SK-N-SH (cell line): ENCODE results near the gene EML1.

Source experiments
- CTCF ChIP-seq: fragments of 200-600 bp; sonication (generic); IDR thresholded peaks from 2 replicates; pipeline ENCODE4 v1.6.1; 2017; ENCODE audit warnings: antibody characterized with exemption, mild to moderate bottlenecking, moderate library complexity
- ELF1 ChIP-seq: IDR thresholded peaks from 2 replicates; pipeline ENCODE4 v1.4.0; 2012
- FOXJ3 ChIP-seq: sonication (generic); formaldehyde crosslinking; IDR thresholded peaks from 2 replicates; pipeline ENCODE4 v1.5.1; 2020; ENCODE audit warnings: mild to moderate bottlenecking, missing genetic modification reagents
- GABPA ChIP-seq: IDR thresholded peaks from 2 replicates; pipeline ENCODE4 v1.4.0; 2012; ENCODE audit warnings: low read depth, mild to moderate bottlenecking
- MAX ChIP-seq: IDR thresholded peaks from 2 replicates; pipeline ENCODE4 v1.4.0; 2012; ENCODE audit warnings: low read depth
- NFIC ChIP-seq: IDR thresholded peaks from 2 replicates; pipeline ENCODE4 v1.4.0; 2012; ENCODE audit warnings: borderline replicate concordance
- PBX3 ChIP-seq: IDR thresholded peaks from 2 replicates; pipeline ENCODE4; 2012
- POLR2AphosphoS5 ChIP-seq: IDR thresholded peaks from 2 replicates; pipeline ENCODE4 v1.6.1; 2012; ENCODE audit warnings: low read depth, low read length
- RAD21 ChIP-seq: IDR thresholded peaks from 2 replicates; pipeline ENCODE4 v1.6.1; 2012; ENCODE audit warnings: mild to moderate bottlenecking, low read length
- SMC3 ChIP-seq: IDR thresholded peaks from 2 replicates; pipeline ENCODE4 v1.6.1; 2012; ENCODE audit warnings: low read depth, low read length, improper control_type of control experiment
- TAF1 ChIP-seq: IDR thresholded peaks from 2 replicates; pipeline ENCODE4 v1.6.1; 2012; ENCODE audit warnings: low read depth, mild to moderate bottlenecking, low read length, moderate library complexity, borderline replicate concordance
- USF1 ChIP-seq: IDR thresholded peaks from 2 replicates; pipeline ENCODE4 v1.4.0; 2012; ENCODE audit warnings: low read depth, borderline replicate concordance
- YY1 ChIP-seq: IDR thresholded peaks from 2 replicates; pipeline ENCODE4 v1.4.0; 2012; ENCODE audit warnings: low read depth, mild to moderate bottlenecking

GRCh38 chr14:99936738-99937474 is 143.7 kb downstream of the EML1 start:
- TF ChIP-seq CTCF (no peak), PBX3 (no peak), SMC3 (no peak), GABPA (no peak), RAD21 (no peak), POLR2AphosphoS5 (no peak), MAX (no peak), TAF1 (no peak), USF1 (no peak), NFIC (no peak), ELF1 (no peak), YY1 (no peak), FOXJ3 (CRISPR knock-in tag) (no peak)
